ENCODE data around the gene MKRN2.
"Not testable (repeated sequence)": the region's sequence is repeated elsewhere in the genome, so short reads cannot be mapped to it uniquely, and the experiment has no call there.

The MKRN2 gene

DNA sequence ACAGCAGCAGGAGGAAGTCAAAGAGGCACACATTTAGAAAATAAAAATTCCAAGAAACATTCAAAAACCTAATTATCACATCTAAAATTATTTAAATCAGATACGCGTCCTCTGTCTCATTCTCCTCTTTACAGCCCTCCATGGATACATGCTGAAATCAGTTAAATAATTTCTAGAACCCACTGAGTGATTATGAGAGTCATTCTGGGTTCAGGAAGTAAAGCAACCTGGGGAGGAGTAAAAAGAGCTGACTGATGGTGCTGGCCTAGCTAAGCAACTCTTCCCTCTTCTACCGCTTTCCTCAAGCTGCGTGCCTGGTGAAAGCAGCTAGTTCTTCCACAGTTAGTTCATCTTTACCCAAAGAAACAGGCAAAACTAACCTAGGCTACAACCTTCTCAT is 58.4 kb downstream of the MKRN2 start:
- no peak overlapping the region for H3K4me3 ChIP-seq (ENCODE audit: low read depth, low read length)
- TF ChIP-seq, protein P1, sequence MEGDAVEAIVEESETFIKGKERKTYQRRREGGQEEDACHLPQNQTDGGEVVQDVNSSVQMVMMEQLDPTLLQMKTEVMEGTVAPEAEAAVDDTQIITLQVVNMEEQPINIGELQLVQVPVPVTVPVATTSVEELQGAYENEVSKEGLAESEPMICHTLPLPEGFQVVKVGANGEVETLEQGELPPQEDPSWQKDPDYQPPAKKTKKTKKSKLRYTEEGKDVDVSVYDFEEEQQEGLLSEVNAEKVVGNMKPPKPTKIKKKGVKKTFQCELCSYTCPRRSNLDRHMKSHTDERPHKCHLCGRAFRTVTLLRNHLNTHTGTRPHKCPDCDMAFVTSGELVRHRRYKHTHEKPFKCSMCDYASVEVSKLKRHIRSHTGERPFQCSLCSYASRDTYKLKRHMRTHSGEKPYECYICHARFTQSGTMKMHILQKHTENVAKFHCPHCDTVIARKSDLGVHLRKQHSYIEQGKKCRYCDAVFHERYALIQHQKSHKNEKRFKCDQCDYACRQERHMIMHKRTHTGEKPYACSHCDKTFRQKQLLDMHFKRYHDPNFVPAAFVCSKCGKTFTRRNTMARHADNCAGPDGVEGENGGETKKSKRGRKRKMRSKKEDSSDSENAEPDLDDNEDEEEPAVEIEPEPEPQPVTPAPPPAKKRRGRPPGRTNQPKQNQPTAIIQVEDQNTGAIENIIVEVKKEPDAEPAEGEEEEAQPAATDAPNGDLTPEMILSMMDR (IDR thresholded peaks at IDR 0.05; ENCODE audit: low read depth, low read length): no peak

DNA sequence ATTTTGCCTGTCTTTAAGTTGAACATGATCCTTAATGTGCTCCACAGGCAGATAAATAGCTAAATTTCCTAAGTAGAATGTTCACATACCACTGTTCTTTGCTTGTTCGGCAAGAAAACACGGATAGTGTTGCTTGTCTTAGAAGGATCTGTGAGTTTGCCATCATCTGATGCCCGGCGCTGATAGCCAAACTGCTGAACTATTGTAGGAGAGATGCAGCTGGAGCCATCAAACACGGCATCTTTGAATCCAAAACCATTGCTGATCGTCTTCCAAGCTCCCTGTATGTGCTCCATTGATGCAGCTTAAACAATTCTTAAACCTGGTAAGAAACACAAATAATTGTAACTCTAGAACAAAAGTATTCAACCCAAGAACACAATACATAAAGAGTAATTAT is 61.5 kb downstream of the MKRN2 start:
- no peak overlapping the region for H3K4me3 ChIP-seq (ENCODE audit: low read depth, low read length)
- TF ChIP-seq, protein P1 (IDR thresholded peaks at IDR 0.05; ENCODE audit: low read depth, low read length): no peak

DNA sequence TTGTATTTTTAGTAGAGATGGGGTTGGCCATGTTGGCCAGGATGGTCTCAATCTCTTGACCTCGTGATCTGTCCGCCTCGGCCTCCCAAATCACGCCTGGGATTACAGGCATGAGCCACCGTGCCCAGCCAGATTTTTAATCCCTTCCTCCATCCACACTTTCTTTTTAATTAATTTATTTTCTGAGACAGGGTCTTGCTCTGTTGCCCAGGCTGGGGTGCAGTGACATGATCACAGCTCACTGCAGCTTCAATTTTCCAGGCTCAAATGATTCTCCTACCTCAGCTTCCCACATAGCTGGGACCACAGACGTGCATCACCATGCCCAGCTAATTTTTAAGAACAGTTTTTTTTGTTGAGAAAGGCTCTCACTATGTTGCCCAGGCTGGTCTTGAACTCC is 63.4 kb downstream of the MKRN2 start:
- H3K4me3 ChIP-seq (ENCODE audit: low read depth, low read length): no peak overlapping the region
- TF ChIP-seq, protein P1 (IDR thresholded peaks at IDR 0.05; ENCODE audit: low read depth, low read length): no peak

DNA sequence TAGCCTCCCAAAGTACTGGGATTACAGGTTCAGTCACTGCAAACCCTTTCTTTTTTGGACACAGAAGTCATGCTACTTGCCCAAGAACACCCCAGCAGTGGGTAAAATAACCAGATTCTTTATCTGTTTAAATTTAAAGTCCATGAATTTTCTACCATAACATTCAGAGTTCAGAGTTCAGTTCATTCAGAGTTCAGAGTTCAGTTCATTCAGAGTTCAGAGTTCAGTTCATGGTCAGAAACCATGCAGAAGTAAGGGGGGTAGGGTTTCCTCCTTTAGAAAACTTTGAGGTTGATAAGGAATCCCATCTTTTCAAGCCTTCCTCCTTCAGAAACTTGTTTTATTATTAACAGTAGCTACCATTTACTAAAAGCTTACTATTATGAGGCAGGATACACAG is 63.8 kb downstream of the MKRN2 start:
- TF ChIP-seq, protein P1 (IDR thresholded peaks at IDR 0.05; ENCODE audit: low read depth, low read length): no peak
- H3K4me3 ChIP-seq (ENCODE audit: low read depth, low read length): no peak overlapping the region

DNA sequence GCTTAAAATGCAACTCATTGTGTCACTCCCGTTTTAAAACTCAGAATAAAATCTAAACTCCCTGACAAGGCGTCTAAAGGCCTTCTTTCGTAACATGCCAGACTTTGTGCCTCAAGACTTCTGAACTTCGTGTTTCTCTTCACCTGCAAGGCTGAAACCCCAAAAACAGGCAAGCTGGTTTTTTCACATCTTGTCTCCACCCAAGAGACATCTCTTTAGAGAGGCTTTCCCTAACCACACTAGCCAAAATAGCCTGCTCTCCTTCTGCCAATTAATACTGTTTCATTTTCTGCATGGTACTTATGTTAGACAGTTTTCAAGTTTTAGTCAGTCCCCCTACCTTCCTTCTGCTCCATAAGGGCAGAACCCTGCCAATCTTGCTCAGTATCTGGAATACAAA is 65.4 kb downstream of the MKRN2 start:
- TF ChIP-seq, protein P1 (IDR thresholded peaks at IDR 0.05; ENCODE audit: low read depth, low read length): no peak
- H3K4me3 ChIP-seq (ENCODE audit: low read depth, low read length): no peak overlapping the region

DNA sequence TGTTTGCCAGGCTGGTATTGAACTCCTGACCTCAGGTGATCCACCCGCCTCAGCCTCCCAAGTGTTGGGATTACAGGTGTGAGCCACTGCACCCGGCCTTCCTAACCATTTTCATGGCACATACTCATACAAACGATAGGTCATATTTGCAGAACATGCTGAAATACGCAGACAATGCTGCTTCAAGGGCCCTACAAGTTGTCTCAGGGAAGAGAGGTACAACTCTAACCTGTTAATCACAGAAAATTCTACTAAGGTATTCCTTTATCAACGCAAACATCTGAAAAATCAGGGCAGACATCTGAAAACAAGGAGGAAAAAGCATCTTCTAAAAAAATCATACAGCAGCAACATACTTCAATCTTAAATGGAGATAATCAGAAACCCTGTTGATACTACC is 67.2 kb downstream of the MKRN2 start:
- no peak overlapping the region for H3K4me3 ChIP-seq (ENCODE audit: low read depth, low read length)
- TF ChIP-seq, protein P1 (IDR thresholded peaks at IDR 0.05; ENCODE audit: low read depth, low read length): no peak

DNA sequence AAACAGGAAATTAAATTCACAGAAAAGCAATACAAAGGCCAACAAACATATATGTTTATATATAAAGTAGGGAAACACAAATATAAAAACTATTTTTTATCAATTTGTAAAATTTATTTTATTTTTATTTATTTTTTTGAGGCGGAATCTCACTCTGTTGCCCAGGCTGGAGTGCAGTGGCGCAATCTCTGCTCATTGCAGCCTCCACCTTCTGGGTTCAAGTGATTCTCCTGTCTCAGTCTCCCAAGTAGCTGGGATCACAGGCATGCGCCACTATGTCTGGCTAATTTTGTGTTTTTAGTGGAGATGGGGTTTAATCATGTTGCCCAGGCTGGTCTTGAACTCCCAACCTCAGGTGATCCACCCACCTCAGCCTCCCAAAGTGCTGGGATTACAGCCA is 68.1 kb downstream of the MKRN2 start:
- not testable (repeated sequence) for H3K4me3 ChIP-seq (ENCODE audit: low read depth, low read length)

DNA sequence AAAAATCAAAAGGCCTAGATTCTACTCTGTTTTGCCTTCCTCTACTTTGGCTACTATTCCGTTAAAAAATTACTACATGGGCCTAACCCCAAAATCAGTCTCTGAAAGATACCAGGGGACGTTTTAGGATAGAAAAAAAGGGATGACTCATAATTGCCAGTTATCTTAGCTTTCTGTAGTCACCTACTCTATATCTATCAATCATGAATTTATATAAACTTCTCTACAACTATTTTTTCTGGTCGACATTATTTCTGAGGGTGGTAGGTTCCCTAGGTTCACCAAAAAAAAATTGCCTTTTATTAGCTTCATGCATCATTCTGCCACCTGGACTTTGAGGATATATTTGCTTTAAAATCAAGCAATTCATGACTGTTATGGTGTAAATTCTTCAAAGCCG is 70.5 kb downstream of the MKRN2 start:
- no peak overlapping the region for H3K4me3 ChIP-seq (ENCODE audit: low read depth, low read length)
- TF ChIP-seq, protein P1 (IDR thresholded peaks at IDR 0.05; ENCODE audit: low read depth, low read length): no peak
